IPS-18a (cell line): ENCODE results near the gene SHCBP1.
"Not testable (repeated sequence)": the region's sequence is repeated elsewhere in the genome, so short reads cannot be mapped to it uniquely, and the experiment has no call there.

ENCODE experiments used
- H3K27ac ChIP-seq: one replicate; pipeline ENCODE4 v1.5.1; 2013; ENCODE audit warnings: low read length
- H3K27me3 ChIP-seq: one replicate; pipeline ENCODE4 v1.6.1; 2013; ENCODE audit warnings: mild to moderate bottlenecking, low read length; ENCODE audit not compliant: control insufficient read depth, insufficient read depth
- H3K36me3 ChIP-seq: one replicate; pipeline ENCODE4 v1.6.1; 2013; ENCODE audit warnings: low read depth, low read length; ENCODE audit not compliant: control insufficient read depth
- H3K4me1 ChIP-seq: one replicate; pipeline ENCODE4 v1.6.1; 2013; ENCODE audit warnings: low read depth, low read length; ENCODE audit not compliant: control insufficient read depth
- H3K4me3 ChIP-seq: one replicate; pipeline ENCODE4 v1.5.1; 2013; ENCODE audit warnings: low read length
- H3K9ac ChIP-seq: one replicate; pipeline ENCODE4 v1.6.1; 2013; ENCODE audit warnings: mild to moderate bottlenecking, low read length, moderate library complexity
- H3K9me3 ChIP-seq: one replicate; pipeline ENCODE4 v1.6.1; 2013; ENCODE audit warnings: low read depth, low read length; ENCODE audit not compliant: control insufficient read depth

The SHCBP1 gene

DNA sequence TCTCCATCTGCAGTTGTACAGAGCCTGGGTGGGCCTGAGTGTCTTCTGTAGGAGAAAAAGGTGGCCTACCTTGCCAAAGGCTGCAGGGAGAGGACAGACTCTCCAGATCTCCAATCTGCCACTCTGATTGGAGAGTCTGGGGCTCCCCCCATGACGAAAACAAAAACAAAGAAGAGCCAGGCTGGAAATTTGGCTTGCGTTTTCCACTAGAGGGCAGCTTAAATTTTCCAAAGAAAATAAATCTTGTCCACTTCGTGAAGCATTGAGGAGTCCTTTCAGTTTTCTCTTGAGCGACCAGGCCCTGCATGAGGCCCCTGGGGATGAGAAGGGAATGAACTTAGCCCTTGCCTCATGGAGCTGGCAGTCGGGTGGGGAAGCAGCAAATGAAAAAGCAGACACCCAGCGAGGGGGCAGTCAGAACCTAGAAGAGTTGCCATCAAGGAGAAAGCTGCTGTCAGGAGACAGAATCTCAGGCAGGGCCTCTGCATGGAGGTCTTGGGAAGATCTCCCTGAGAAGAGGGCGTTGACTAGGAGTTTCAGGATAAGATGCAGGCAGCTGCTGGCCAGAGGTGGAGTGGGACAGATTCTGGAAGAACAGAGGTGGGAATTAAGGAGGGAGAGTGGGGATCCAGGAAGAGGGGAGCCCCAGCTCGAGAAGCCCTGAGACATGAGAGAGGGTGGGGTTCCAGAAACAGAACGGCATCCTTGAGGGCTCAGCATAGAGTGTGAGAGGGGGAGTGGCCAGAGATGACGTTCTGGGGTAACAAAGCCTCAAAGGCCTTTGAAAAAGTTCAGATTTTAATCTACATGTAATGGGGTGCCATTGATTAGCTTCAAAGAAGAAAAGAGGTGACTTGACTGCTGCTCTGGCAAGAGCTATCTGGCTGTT is 8.4 kb upstream of the SHCBP1 start:
- Histone ChIP-seq H3K9ac (no peak overlapping the region), H3K36me3 (no peaks in the 10 kb centered on the region), H3K9me3 (no peaks in the 10 kb centered on the region), H3K4me1 (peaks cover 10% of the 10 kb centered on the region), H3K27me3 (peaks cover 6% of the 10 kb centered on the region), H3K27ac (no peak overlapping the region), H3K4me3 (no peak overlapping the region)

DNA sequence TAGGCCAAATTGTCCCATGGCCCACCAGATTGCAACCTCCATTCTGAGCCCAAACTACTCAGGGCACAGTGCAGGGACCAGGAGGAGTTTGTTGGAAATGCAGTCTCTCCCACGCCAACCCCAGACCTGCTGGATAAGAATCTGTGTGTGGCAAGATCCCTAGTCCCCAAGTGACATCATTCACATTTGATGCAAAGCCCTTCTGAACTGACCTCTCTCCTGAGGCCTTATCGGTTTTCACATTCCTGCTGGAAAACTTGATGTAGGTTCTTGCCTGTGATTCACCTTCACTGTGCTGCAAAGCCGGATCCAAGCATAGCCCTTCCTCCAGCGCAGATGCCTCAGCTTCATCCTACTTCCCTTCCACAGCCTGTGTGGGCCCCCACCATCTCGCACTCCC is 6.6 kb upstream of the SHCBP1 start:
- Histone ChIP-seq H3K27ac (no peak overlapping the region), H3K36me3 (no peaks in the 10 kb centered on the region), H3K27me3 (peaks cover 6% of the 10 kb centered on the region)

DNA sequence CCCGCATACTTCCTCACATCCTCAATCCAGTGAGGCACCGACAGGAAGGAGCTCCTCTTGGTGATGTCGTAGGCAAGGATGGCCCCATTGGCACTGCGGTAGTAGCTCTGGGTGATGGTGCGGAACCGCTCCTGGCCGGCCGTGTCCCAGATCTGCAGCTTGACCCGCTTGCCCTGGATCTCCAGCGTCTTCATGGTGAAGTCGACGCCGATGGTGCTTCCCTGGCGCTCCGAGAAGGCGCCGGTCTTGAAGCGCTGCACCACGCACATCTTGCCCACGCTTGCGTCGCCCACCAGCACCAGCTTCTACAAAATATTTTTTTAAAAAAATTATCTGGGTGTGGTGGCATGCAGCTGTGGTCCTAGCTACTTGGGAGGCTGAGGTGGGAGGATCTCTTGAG is 5.5 kb upstream of the SHCBP1 start:
- not testable (repeated sequence) for H3K36me3 ChIP-seq, H3K4me1 ChIP-seq, H3K27ac ChIP-seq, H3K9ac ChIP-seq, H3K4me3 ChIP-seq, H3K27me3 ChIP-seq, H3K9me3 ChIP-seq

More for the DNA sequence above, 6.6 kb upstream of the SHCBP1 start:
- no peak overlapping the region for H3K4me3 ChIP-seq
- peaks cover 10% of the 10 kb centered on the region for H3K4me1 ChIP-seq
- H3K9ac ChIP-seq = no peak overlapping the region
- no peaks in the 10 kb centered on the region for H3K9me3 ChIP-seq

DNA sequence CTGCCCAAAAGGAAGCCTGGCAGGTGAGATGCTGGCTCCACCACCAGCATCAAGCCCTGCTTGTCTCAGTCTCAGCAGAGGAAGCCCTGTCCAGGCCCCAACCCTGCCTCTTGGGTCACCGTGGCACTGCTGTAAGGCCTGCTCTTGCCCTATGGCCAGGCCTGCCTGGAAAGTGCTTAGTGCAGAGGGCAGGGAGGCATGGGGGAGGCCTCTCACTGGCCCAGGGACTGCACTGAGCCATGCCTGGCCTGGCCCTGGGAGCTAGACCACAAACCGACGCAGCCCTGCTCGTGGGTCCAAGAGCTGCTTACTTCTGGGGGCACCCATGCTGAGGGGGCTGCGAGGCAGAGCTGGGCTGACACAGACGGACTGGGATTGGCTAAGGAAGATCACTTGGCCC is 3.7 kb upstream of the SHCBP1 start:
- H3K9ac ChIP-seq, H3K27me3 ChIP-seq, H3K4me1 ChIP-seq, H3K27ac ChIP-seq, H3K9me3 ChIP-seq, H3K36me3 ChIP-seq, H3K4me3 ChIP-seq: not testable (repeated sequence)

DNA sequence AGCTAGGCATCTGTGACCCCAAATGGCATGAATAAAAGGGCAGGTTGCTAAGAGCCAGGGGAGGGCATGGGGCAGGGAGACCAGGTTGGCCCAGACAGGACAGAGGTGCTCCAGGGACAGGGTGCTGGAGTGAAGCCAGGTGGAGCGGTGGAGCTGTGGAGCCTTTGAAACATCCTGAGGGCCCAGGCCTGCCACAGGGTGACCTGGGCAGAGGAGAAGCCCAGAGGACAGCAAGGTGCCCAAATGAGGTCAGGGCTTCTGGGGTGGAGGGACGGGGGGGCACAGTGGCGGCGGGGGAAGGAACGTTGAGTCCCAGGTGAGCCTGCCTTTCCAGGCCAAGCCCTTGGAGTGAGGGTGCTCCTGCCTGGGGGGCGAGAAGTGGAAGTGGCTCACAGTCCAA is 2.5 kb upstream of the SHCBP1 start:
- H3K36me3 ChIP-seq, H3K9ac ChIP-seq: not testable (repeated sequence)

DNA sequence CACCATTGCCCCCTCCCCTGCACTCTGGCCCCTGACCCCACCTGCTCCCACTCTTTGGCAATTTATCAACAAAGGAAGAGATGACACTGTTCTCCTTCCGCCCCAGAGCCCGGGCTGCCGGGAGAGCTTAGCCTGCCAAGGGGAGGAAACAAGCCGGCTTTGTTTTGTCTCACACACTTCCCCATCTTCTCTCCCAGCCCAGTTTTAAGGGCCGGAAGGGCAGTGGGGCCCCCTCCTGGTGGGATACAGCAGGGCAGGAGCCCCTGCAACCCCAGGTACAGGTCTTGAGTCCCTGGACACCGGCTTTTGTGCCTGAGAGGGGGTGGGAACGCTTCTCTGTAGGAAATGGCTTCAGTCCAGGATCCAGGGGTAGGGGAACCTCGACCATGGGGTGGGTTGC is 2.1 kb upstream of the SHCBP1 start:
- H3K9ac ChIP-seq, H3K27me3 ChIP-seq, H3K9me3 ChIP-seq, H3K4me3 ChIP-seq, H3K4me1 ChIP-seq, H3K36me3 ChIP-seq, H3K27ac ChIP-seq: not testable (repeated sequence)

More for the DNA sequence above, 2.5 kb upstream of the SHCBP1 start:
- H3K4me3 ChIP-seq, H3K4me1 ChIP-seq, H3K27me3 ChIP-seq, H3K27ac ChIP-seq, H3K9me3 ChIP-seq: not testable (repeated sequence)

DNA sequence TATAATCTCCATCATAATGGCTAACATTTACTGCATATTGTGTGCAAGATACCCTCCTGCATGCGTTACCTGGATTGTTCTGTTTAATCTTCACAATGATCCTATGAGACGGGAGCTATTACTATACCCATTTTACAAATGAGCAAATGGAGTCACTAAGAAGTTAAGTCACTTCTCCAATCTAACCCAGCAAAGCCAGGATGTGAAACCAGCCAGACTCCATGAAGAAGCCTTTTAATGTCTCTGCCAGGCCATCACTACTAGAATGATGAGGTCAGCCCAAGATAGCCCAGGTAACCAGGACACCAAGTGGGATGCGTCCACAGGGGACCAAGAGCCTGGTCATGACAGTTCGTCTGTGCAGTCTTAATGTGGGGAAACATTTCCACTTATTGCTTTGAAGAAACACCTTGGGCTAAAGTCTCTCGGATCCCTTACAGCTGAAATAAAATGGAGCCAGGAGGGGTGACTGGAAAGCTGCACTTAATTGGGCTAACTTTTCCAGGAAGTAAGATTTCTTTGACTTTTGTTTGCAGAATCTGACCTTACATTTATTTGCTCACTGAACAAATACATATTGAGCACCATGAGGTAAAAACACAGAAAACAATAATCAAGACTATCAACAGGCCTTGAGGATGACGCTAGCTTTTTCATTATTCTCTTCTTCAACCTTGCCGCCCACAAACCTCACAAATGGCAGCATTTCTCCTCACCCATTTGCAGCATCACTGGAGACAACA is 926 bp upstream of the SHCBP1 start:
- peaks cover 11% of the 10 kb centered on the region for H3K36me3 ChIP-seq
- no peak overlapping the region for H3K4me3 ChIP-seq
- peaks cover 3% of the 10 kb centered on the region for H3K4me1 ChIP-seq
- no peak overlapping the region for H3K9ac ChIP-seq
- no peak overlapping the region for H3K27ac ChIP-seq
- H3K9me3 ChIP-seq = no peaks in the 10 kb centered on the region
- no peaks in the 10 kb centered on the region for H3K27me3 ChIP-seq

DNA sequence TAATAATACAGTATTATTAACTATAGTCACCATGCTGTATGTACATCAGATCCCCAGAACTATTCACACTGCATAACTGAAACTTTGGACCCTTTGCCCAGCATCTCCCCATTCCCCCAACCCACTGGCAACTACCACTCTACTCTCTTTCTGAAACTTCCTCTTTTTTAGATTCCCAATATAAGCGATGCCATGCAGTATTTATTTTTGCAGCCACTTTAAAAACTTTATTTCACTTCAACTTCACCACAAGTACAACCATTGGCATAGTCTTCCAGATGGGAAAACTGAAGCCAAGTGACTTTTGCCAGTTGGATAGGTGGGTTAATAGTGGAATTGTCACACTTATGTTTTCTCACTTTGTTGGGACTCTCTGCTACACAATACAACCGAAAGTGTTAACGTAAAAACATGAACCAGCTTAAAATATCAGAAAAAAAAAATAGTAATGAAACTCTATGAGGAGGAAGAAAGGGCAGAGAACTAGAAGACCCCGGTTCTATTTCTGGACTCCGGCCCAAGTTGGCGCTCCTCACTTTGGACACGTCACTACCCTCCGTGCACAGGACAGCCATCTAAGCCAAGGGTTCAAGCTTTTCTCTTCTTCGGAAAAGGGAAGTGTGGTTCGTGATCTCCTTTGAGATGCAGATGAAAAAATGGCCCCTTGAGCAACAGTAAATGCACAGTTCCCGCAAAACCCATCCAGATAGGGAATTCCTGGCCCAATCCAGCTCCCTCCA is 743 bp downstream of the SHCBP1 start:
- Histone ChIP-seq H3K4me1 (peaks cover 3% of the 10 kb centered on the region), H3K9me3 (no peaks in the 10 kb centered on the region), H3K4me3 (peak overlapping the region; percentile 94), H3K36me3 (peaks cover 26% of the 10 kb centered on the region), H3K9ac (peak overlapping the region; percentile 89), H3K27me3 (no peaks in the 10 kb centered on the region), H3K27ac (peak overlapping the region; percentile 52)

DNA sequence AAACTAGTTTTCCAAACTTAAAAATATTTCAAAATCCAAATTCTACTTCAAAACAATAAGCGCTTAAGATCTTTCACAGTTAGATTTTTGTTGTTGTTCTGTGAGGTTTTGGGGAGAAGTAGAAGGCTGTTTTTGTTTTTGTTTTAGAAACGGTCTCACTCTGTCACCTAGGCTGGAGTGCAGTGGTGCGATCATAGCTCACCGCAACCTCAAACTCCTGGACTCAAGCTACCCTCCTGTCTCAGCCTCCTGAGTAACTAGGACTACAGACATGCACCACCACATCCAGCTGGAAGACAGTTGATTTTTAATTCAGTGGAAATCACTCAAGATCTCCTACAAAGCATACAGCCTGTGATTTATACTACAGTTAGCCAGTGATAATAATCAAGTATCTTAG is 2.7 kb downstream of the SHCBP1 start:
- Histone ChIP-seq H3K4me1 (peaks cover 3% of the 10 kb centered on the region), H3K9ac (no peak overlapping the region), H3K4me3 (no peak overlapping the region), H3K9me3 (no peaks in the 10 kb centered on the region), H3K36me3 (peaks cover 45% of the 10 kb centered on the region), H3K27ac (no peak overlapping the region), H3K27me3 (no peaks in the 10 kb centered on the region)

DNA sequence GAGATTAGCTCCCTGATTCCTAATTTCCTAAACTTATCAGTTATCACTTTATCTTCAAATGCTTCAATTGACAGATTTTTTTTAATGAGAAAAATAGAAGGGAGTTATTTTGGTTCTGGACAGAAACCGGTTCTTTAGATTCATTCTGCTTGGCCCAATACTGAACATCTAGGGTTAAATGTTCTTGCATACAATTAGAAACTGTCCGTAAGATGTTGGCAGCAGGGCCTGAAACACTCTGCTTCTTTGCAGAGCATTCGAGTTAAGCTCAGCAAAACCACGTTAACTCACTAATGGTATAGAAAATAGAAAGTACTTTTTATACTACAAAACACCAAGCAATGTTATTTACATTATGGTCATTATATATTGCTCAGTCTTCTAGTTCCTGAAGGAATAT is 7.2 kb downstream of the SHCBP1 start:
- H3K27me3 ChIP-seq = no peaks in the 10 kb centered on the region
- peaks cover 76% of the 10 kb centered on the region for H3K36me3 ChIP-seq
- H3K4me1 ChIP-seq = no peaks in the 10 kb centered on the region
- no peaks in the 10 kb centered on the region for H3K9me3 ChIP-seq
- no peak overlapping the region for H3K27ac ChIP-seq
- H3K4me3 ChIP-seq = no peak overlapping the region
- H3K9ac ChIP-seq = no peak overlapping the region

DNA sequence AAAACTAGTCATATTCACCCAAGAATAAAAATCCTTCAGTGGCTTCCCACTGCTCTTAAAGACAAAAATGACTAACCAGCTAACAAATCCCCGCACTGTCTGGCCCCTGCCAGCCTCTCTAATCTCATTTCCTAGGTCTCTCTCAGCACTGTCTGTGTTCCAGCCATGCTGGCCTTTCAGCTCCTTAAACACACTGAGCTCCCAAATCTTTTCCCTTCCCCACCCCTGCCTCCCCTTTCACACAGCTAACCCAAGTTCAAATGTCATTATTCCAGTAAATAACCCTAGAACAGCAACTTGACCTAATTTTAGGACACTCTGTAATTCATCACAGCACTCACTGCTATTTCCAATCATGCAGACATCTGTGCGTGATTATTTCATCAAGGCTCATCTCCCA is 7.8 kb downstream of the SHCBP1 start:
- Histone ChIP-seq H3K27ac (no peak overlapping the region), H3K36me3 (peaks cover 74% of the 10 kb centered on the region), H3K27me3 (no peaks in the 10 kb centered on the region), H3K9me3 (no peaks in the 10 kb centered on the region), H3K9ac (no peak overlapping the region), H3K4me3 (no peak overlapping the region), H3K4me1 (no peaks in the 10 kb centered on the region)
